Neural cell (in vitro differentiated cells): ENCODE data around the gene CADM1. TPM values are rescaled to one million over a fixed set of nuclear protein-coding genes. Genes with fewer than 3 reads are reported as not detected.

Source experiments
- H2AFZ ChIP-seq: fragments of 200-600, 300-800 bp; sonication (generic), shearing (Covaris generic); 2 replicates; pipeline ENCODE4 v1.6.0; 2014; ENCODE audit warnings: low read depth, mild to moderate bottlenecking, antibody characterized with exemption, low read length, moderate library complexity
- H3F3A ChIP-seq: fragments of 200-600 bp; shearing (Covaris generic); 2 replicates; pipeline ENCODE4 v1.6.1; 2016; ENCODE audit warnings: mild to moderate bottlenecking, moderate library complexity, mixed read lengths, antibody characterized with exemption, low read length; ENCODE audit not compliant: insufficient read depth, poor library complexity, severe bottlenecking
- H3K27ac ChIP-seq: fragments of 200-600, 300-800 bp; sonication (generic), shearing (Covaris generic); 2 replicates; pipeline ENCODE4 v1.5.1; 2014; ENCODE audit warnings: mild to moderate bottlenecking, low read length, moderate library complexity
- H3K27me3 ChIP-seq: fragments of 300-800, 200-600 bp; sonication (generic), shearing (Covaris generic); 2 replicates; pipeline ENCODE4 v1.6.0; 2014; ENCODE audit warnings: mild to moderate bottlenecking, low read depth, low read length, moderate library complexity; ENCODE audit not compliant: insufficient read depth
- H3K36me3 ChIP-seq: fragments of 300-800, 200-600 bp; sonication (generic), shearing (Covaris generic); 2 replicates; pipeline ENCODE4 v1.5.1; 2014; ENCODE audit warnings: mild to moderate bottlenecking, antibody characterized with exemption, low read length, moderate library complexity; ENCODE audit not compliant: insufficient read depth
- H3K4me2 ChIP-seq: fragments of 300-800, 200-600 bp; sonication (generic), shearing (Covaris generic); 2 replicates; pipeline ENCODE4 v1.6.0; 2014; ENCODE audit warnings: mild to moderate bottlenecking, low read length
- H3K4me3 ChIP-seq: fragments of 300-800, 200-600 bp; sonication (generic), shearing (Covaris generic); 2 replicates; pipeline ENCODE4 v1.5.1; 2014; ENCODE audit warnings: mild to moderate bottlenecking, low read length, moderate library complexity
- H3K79me2 ChIP-seq: fragments of 200-600 bp; shearing (Covaris generic); replicated peaks from 2 replicates; pipeline ENCODE4 v1.6.0; 2014; ENCODE audit warnings: mild to moderate bottlenecking, low read length, moderate library complexity; ENCODE audit not compliant: insufficient read depth
- H3K9ac ChIP-seq: fragments of 300-800, 200-600 bp; sonication (generic), shearing (Covaris generic); 2 replicates; pipeline ENCODE4 v1.6.1; 2016; ENCODE audit warnings: mild to moderate bottlenecking, low read length, mixed read lengths
- H3K9me2 ChIP-seq: fragments of 200-600 bp; shearing (Covaris generic); 2 replicates; pipeline ENCODE4 v1.6.1; 2016; ENCODE audit warnings: mild to moderate bottlenecking, low read length, mixed read lengths; ENCODE audit not compliant: insufficient read depth
- H3K9me3 ChIP-seq: fragments of 200-600, 300-800 bp; sonication (generic), shearing (Covaris generic); 2 replicates; pipeline ENCODE4 v1.6.1; 2016; ENCODE audit warnings: mild to moderate bottlenecking, mixed run types, low read length, moderate library complexity, mixed read lengths
- H4K20me1 ChIP-seq: fragments of 200-600 bp; shearing (Covaris generic); 2 replicates; pipeline ENCODE4 v1.6.1; 2016; ENCODE audit warnings: mild to moderate bottlenecking, mixed run types; ENCODE audit not compliant: insufficient read depth
- EP300 ChIP-seq: fragments of 450-650 bp; conservative IDR thresholded peaks from 2 replicates; pipeline ENCODE4 v1.6.1; 2014; ENCODE audit warnings: antibody characterized with exemption, mild to moderate bottlenecking, moderate library complexity; ENCODE audit not compliant: poor library complexity, severe bottlenecking
- EZH2 ChIP-seq: fragments of 200-600, 300-800 bp; shearing (Covaris generic), sonication (generic); IDR thresholded peaks from 2 replicates; pipeline ENCODE4 v1.6.1; 2014; ENCODE audit warnings: antibody characterized with exemption, low read length, borderline replicate concordance, mild to moderate bottlenecking; ENCODE audit not compliant: insufficient read depth, poor library complexity, severe bottlenecking
- MXI1 ChIP-seq: fragments of 450-650 bp; conservative IDR thresholded peaks from 2 replicates; pipeline ENCODE4 v1.6.1; 2014; ENCODE audit warnings: antibody characterized with exemption, mild to moderate bottlenecking; ENCODE audit not compliant: poor library complexity, severe bottlenecking
- POLR2AphosphoS5 ChIP-seq: IDR thresholded peaks from 2 replicates; pipeline ENCODE4 v1.6.1; 2012
- RAD21 ChIP-seq: fragments of 450-650 bp; conservative IDR thresholded peaks from 2 replicates; pipeline ENCODE4 v1.6.1; 2014; ENCODE audit warnings: antibody characterized with exemption, mild to moderate bottlenecking, moderate library complexity
- SMC3 ChIP-seq: fragments of 450-650 bp; conservative IDR thresholded peaks from 2 replicates; pipeline ENCODE4 v1.6.1; 2014; ENCODE audit warnings: antibody characterized with exemption, mild to moderate bottlenecking, moderate library complexity; ENCODE audit not compliant: poor library complexity
- TAF1 ChIP-seq: IDR thresholded peaks from 2 replicates; pipeline ENCODE4 v1.6.1; 2012; ENCODE audit warnings: low read depth
- polyA plus RNA-seq: library from polyadenylated mRNA; depleted of rRNA; stranded (reverse); fragments of >200 nt; gene quantifications from 2 replicates; pipeline ENCODE4 v1.2.3, GENCODE V29; 2014
- TF ChIP-seq, protein P1 (sequence below): fragments of 450-650 bp; IDR thresholded peaks from 2 replicates; pipeline ENCODE4 v1.5.1; 2014; ENCODE audit warnings: antibody characterized with exemption, mild to moderate bottlenecking, moderate library complexity; ENCODE audit not compliant: poor library complexity, severe bottlenecking
- TF ChIP-seq, protein P2 (sequence below): IDR thresholded peaks from 2 replicates; pipeline ENCODE4 v1.6.1; 2012; ENCODE audit warnings: borderline replicate concordance

The CADM1 gene
- polyA plus RNA-seq, 1 donor from 2014 or later, result 92.1 TPM

DNA sequence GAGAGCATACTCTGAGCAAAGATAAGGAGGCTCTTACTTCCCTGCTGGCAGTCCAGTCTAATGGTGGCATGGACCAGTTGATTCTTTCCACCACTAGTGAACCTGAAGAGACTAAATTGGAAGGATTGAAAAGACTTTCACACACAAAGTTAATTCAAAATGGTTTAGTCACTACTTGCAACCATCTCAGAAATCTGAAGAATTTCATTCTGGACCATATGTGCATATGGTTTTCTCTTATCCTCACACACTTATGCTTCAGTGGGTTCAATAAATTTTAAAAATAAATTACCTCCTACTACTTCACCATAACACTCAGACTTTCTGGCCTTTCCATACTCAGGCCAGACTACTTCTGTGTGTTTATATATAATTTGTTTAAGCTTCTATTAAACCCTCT is 44.7 kb downstream of the CADM1 start:
- H3K79me2 ChIP-seq, result peaks cover 35% of the 10 kb centered on the region
- H3F3A ChIP-seq, result no peaks in the 10 kb centered on the region
- H3K27ac ChIP-seq, result no peak overlapping the region
- H3K4me3 ChIP-seq, result no peak overlapping the region
- H3K4me2 ChIP-seq, result no peak overlapping the region
- H4K20me1 ChIP-seq, result no peaks in the 10 kb centered on the region
- H3K36me3 ChIP-seq, result no peaks in the 10 kb centered on the region
- H2AFZ ChIP-seq, result no peak overlapping the region
- TF ChIP-seq, protein P1, sequence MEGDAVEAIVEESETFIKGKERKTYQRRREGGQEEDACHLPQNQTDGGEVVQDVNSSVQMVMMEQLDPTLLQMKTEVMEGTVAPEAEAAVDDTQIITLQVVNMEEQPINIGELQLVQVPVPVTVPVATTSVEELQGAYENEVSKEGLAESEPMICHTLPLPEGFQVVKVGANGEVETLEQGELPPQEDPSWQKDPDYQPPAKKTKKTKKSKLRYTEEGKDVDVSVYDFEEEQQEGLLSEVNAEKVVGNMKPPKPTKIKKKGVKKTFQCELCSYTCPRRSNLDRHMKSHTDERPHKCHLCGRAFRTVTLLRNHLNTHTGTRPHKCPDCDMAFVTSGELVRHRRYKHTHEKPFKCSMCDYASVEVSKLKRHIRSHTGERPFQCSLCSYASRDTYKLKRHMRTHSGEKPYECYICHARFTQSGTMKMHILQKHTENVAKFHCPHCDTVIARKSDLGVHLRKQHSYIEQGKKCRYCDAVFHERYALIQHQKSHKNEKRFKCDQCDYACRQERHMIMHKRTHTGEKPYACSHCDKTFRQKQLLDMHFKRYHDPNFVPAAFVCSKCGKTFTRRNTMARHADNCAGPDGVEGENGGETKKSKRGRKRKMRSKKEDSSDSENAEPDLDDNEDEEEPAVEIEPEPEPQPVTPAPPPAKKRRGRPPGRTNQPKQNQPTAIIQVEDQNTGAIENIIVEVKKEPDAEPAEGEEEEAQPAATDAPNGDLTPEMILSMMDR, result no peak
- no peak for TF ChIP-seq SMC3
- no peak for TF ChIP-seq RAD21
- TF ChIP-seq, protein P2, sequence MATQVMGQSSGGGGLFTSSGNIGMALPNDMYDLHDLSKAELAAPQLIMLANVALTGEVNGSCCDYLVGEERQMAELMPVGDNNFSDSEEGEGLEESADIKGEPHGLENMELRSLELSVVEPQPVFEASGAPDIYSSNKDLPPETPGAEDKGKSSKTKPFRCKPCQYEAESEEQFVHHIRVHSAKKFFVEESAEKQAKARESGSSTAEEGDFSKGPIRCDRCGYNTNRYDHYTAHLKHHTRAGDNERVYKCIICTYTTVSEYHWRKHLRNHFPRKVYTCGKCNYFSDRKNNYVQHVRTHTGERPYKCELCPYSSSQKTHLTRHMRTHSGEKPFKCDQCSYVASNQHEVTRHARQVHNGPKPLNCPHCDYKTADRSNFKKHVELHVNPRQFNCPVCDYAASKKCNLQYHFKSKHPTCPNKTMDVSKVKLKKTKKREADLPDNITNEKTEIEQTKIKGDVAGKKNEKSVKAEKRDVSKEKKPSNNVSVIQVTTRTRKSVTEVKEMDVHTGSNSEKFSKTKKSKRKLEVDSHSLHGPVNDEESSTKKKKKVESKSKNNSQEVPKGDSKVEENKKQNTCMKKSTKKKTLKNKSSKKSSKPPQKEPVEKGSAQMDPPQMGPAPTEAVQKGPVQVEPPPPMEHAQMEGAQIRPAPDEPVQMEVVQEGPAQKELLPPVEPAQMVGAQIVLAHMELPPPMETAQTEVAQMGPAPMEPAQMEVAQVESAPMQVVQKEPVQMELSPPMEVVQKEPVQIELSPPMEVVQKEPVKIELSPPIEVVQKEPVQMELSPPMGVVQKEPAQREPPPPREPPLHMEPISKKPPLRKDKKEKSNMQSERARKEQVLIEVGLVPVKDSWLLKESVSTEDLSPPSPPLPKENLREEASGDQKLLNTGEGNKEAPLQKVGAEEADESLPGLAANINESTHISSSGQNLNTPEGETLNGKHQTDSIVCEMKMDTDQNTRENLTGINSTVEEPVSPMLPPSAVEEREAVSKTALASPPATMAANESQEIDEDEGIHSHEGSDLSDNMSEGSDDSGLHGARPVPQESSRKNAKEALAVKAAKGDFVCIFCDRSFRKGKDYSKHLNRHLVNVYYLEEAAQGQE, result no peak
- H3K9me3 ChIP-seq, result no peaks in the 10 kb centered on the region
- H3K9me2 ChIP-seq, result no peaks in the 10 kb centered on the region
- no peak overlapping the region for H3K9ac ChIP-seq
- no peaks in the 10 kb centered on the region for H3K27me3 ChIP-seq

DNA sequence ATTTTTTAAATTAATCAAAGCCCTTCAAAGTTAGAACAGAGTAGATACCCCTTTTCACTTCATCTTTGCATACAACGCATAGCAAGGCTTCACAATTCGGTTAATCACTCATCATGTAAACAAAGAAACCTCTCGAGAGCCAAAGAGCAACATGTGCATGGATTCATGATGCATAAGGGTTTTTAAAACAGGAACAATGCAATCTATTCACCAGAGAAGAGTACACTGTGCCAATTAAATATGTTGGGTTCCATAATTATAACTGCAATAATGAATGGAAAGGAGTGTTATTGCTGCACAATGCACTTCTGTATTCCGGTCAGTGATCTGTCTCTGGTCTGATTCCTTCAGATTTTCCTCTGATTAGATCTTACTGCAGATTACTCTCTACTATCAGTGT is 45.3 kb downstream of the CADM1 start:
- Histone ChIP-seq H3K9ac (no peak overlapping the region), H3K9me2 (no peaks in the 10 kb centered on the region), H3K36me3 (no peaks in the 10 kb centered on the region), H3K4me3 (no peak overlapping the region), H4K20me1 (no peaks in the 10 kb centered on the region), H3K4me2 (no peak overlapping the region), H3K27me3 (no peaks in the 10 kb centered on the region), H3K27ac (no peak overlapping the region), H3K9me3 (no peaks in the 10 kb centered on the region), H2AFZ (no peak overlapping the region), H3K79me2 (peaks cover 35% of the 10 kb centered on the region), H3F3A (no peaks in the 10 kb centered on the region)
- TF ChIP-seq EZH2, result no peak
- no peak for TF ChIP-seq TAF1
- no peak for TF ChIP-seq EP300
- TF ChIP-seq, protein P1, result no peak
- no peak for TF ChIP-seq POLR2AphosphoS5
- no peak for TF ChIP-seq SMC3
- TF ChIP-seq RAD21, result no peak
- no peak for TF ChIP-seq MXI1
- TF ChIP-seq, protein P2, result no peak
